Skeletal muscle satellite cell (primary cell): ENCODE measurements around the gene ENKD1.

Experiments
- H3K27me3 ChIP-seq: 2 replicates; pipeline ENCODE4 v1.7.0; 2013; ENCODE audit warnings: low read length; ENCODE audit not compliant: control insufficient read depth, insufficient read depth
- H3K36me3 ChIP-seq: 2 replicates; pipeline ENCODE4 v1.7.0; 2013; ENCODE audit warnings: mild to moderate bottlenecking, control low read depth, low read length; ENCODE audit not compliant: insufficient read depth
- H3K4me1 ChIP-seq: 2 replicates; pipeline ENCODE4 v1.7.0; 2013; ENCODE audit warnings: low read length; ENCODE audit not compliant: control insufficient read depth, insufficient read depth
- H3K4me2 ChIP-seq: 2 replicates; pipeline ENCODE4 v1.7.0; 2013; ENCODE audit warnings: mild to moderate bottlenecking, low read length
- H3K4me3 ChIP-seq: 2 replicates; pipeline ENCODE4 v1.7.0; 2013; ENCODE audit warnings: low read length
- H3K9ac ChIP-seq: 2 replicates; pipeline ENCODE4 v1.7.0; 2013; ENCODE audit warnings: mild to moderate bottlenecking, low read depth, low read length, moderate library complexity
- H3K9me3 ChIP-seq: replicated peaks from 2 replicates; pipeline ENCODE4 v1.7.0; 2013; ENCODE audit warnings: mild to moderate bottlenecking, control low read depth, low read length

Gene ENKD1

GRCh38 chr16:67668495-67669157, 2.1 kb upstream of the ENKD1 start:
- no peak overlapping the region for H3K4me3 ChIP-seq
- no peaks in the 10 kb centered on the region for H3K27me3 ChIP-seq
- no peak overlapping the region for H3K9ac ChIP-seq
- peaks cover 28% of the 10 kb centered on the region for H3K4me1 ChIP-seq
- no peaks in the 10 kb centered on the region for H3K36me3 ChIP-seq
- H3K4me2 ChIP-seq: no peak overlapping the region
- H3K9me3 ChIP-seq: no peaks in the 10 kb centered on the region

GRCh38 chr16:67667817-67668494, 1.4 kb upstream of the ENKD1 start:
- Histone ChIP-seq H3K9ac (peak overlapping the region; percentile 84), H3K4me2 (peak overlapping the region; percentile 95), H3K9me3 (no peaks in the 10 kb centered on the region), H3K27me3 (no peaks in the 10 kb centered on the region), H3K4me1 (peaks cover 22% of the 10 kb centered on the region), H3K36me3 (no peaks in the 10 kb centered on the region), H3K4me3 (peak overlapping the region; percentile 42)

- Histone ChIP-seq H3K36me3 (no peaks in the 10 kb centered on the region), H3K9me3 (no peaks in the 10 kb centered on the region), H3K4me1 (peaks cover 19% of the 10 kb centered on the region), H3K4me3 (peak overlapping the region; percentile 78), H3K27me3 (no peaks in the 10 kb centered on the region), H3K9ac (peak overlapping the region; percentile 84), H3K4me2 (peak overlapping the region; percentile 95)
These were observed 885 bp upstream of the ENKD1 start for GRCh38 chr16:67667453-67667816.

- Histone ChIP-seq H3K4me2 (peak overlapping the region; percentile 95), H3K9me3 (no peaks in the 10 kb centered on the region), H3K4me3 (peak overlapping the region; percentile 78), H3K27me3 (no peaks in the 10 kb centered on the region), H3K36me3 (no peaks in the 10 kb centered on the region), H3K4me1 (peaks cover 19% of the 10 kb centered on the region), H3K9ac (peak overlapping the region; percentile 84)
These were observed 458 bp downstream of the ENKD1 start for GRCh38 chr16:67666032-67666551.

- H3K4me3 ChIP-seq: peak overlapping the region; percentile 78
These were observed 952 bp downstream of the ENKD1 start for GRCh38 chr16:67665598-67665997.

GRCh38 chr16:67664871-67665270, 1.7 kb downstream of the ENKD1 start:
- H3K36me3 ChIP-seq: no peaks in the 10 kb centered on the region
- peaks cover 19% of the 10 kb centered on the region for H3K4me1 ChIP-seq
- H3K9ac ChIP-seq: no peak overlapping the region
- no peak overlapping the region for H3K4me2 ChIP-seq
- no peaks in the 10 kb centered on the region for H3K27me3 ChIP-seq
- no peaks in the 10 kb centered on the region for H3K9me3 ChIP-seq
- H3K4me3 ChIP-seq: no peak overlapping the region

More at GRCh38 chr16:67665598-67665997, 952 bp downstream of the ENKD1 start:
- H3K27me3 ChIP-seq: no peaks in the 10 kb centered on the region
- H3K9me3 ChIP-seq: no peaks in the 10 kb centered on the region
- H3K4me2 ChIP-seq: peak overlapping the region; percentile 95
- H3K4me1 ChIP-seq: peaks cover 19% of the 10 kb centered on the region
- no peaks in the 10 kb centered on the region for H3K36me3 ChIP-seq
- peak overlapping the region; percentile 84 for H3K9ac ChIP-seq

GRCh38 chr16:67664258-67664657, 2.3 kb downstream of the ENKD1 start:
- Histone ChIP-seq H3K4me2 (no peak overlapping the region), H3K4me1 (peaks cover 22% of the 10 kb centered on the region), H3K27me3 (no peaks in the 10 kb centered on the region), H3K36me3 (no peaks in the 10 kb centered on the region), H3K4me3 (no peak overlapping the region), H3K9me3 (no peaks in the 10 kb centered on the region), H3K9ac (no peak overlapping the region)

GRCh38 chr16:67663877-67664222, 2.7 kb downstream of the ENKD1 start:
- Histone ChIP-seq H3K27me3 (no peaks in the 10 kb centered on the region), H3K4me1 (peaks cover 26% of the 10 kb centered on the region), H3K9ac (no peak overlapping the region), H3K4me2 (no peak overlapping the region), H3K36me3 (no peaks in the 10 kb centered on the region), H3K4me3 (no peak overlapping the region), H3K9me3 (no peaks in the 10 kb centered on the region)

- H3K4me3 ChIP-seq: no peak overlapping the region
- H3K36me3 ChIP-seq: no peaks in the 10 kb centered on the region
- H3K4me1 ChIP-seq: peaks cover 27% of the 10 kb centered on the region
These were observed 3.2 kb downstream of the ENKD1 start for GRCh38 chr16:67663151-67663876.

GRCh38 chr16:67662653-67663010, 3.9 kb downstream of the ENKD1 start:
- Histone ChIP-seq H3K27me3 (no peaks in the 10 kb centered on the region), H3K9ac (no peak overlapping the region), H3K36me3 (peaks cover 3% of the 10 kb centered on the region), H3K4me3 (no peak overlapping the region), H3K9me3 (no peaks in the 10 kb centered on the region), H3K4me2 (no peak overlapping the region), H3K4me1 (peaks cover 25% of the 10 kb centered on the region)

More at GRCh38 chr16:67663151-67663876, 3.2 kb downstream of the ENKD1 start:
- H3K9ac ChIP-seq: no peak overlapping the region
- no peaks in the 10 kb centered on the region for H3K27me3 ChIP-seq
- no peaks in the 10 kb centered on the region for H3K9me3 ChIP-seq
- H3K4me2 ChIP-seq: no peak overlapping the region

- H3K4me1 ChIP-seq: peaks cover 20% of the 10 kb centered on the region
- H3K4me3 ChIP-seq: no peak overlapping the region
- no peak overlapping the region for H3K9ac ChIP-seq
- peaks cover 8% of the 10 kb centered on the region for H3K36me3 ChIP-seq
- H3K9me3 ChIP-seq: no peaks in the 10 kb centered on the region
- H3K27me3 ChIP-seq: no peaks in the 10 kb centered on the region
- no peak overlapping the region for H3K4me2 ChIP-seq
These were observed 4.5 kb downstream of the ENKD1 start for GRCh38 chr16:67661886-67662652.
